HEK293 (cell line): ENCODE data around the gene PKNOX1.

ENCODE experiments used
- ZBTB1 ChIP-seq: fragments of 450-650 bp; formaldehyde crosslinking; IDR thresholded peaks from 2 replicates; pipeline ENCODE4 v1.5.1; 2016; ENCODE audit warnings: missing biosample characterization, missing genetic modification characterization
- ZNF501 ChIP-seq: fragments of 450-650 bp; formaldehyde crosslinking; IDR thresholded peaks from 2 replicates; pipeline ENCODE4 v1.5.1; 2016; ENCODE audit warnings: missing biosample characterization, missing genetic modification characterization
- ZNF561 ChIP-seq: fragments of 450-650 bp; IDR thresholded peaks from 2 replicates; pipeline ENCODE4 v1.5.1; 2018; ENCODE audit warnings: missing biosample characterization, missing genetic modification characterization, borderline replicate concordance

GRCh38 chr21:43012596-43012995 lies 38.2 kb downstream of the PKNOX1 start:
- TF ChIP-seq ZNF561 (no peak), ZBTB1 (no peak), ZNF501 (tag by site-specific recombination) (no peak)
